EL (cell line): ENCODE measurements around the gene ZSWIM5.
"Not testable (repeated sequence)": the region's sequence is repeated elsewhere in the genome, so short reads cannot be mapped to it uniquely, and the experiment has no call there.

Experiments
- DNase-seq: peaks from one replicate; pipeline ENCODE4 v3.0.0-alpha.2; 2016

The ZSWIM5 gene

DNA sequence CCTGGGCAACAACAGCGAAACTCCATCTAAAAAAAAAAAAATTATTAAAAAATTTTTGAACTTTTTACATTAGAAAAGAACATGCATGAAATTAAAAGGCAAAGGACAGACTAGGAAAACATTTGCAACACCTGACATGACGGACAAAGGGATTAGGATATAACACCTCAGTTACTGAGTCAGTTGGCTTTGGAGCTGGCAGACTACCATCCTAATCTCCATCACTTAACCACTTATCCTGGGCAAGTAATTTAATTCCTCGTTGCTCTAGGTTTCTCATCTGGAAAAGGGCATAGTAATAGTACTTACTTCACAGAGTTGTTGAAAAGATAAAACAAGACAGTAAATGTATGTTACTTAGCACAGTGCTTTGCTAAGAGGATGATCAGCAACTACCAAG is 207.2 kb downstream of the ZSWIM5 start:
- DNase-seq, result no peak

DNA sequence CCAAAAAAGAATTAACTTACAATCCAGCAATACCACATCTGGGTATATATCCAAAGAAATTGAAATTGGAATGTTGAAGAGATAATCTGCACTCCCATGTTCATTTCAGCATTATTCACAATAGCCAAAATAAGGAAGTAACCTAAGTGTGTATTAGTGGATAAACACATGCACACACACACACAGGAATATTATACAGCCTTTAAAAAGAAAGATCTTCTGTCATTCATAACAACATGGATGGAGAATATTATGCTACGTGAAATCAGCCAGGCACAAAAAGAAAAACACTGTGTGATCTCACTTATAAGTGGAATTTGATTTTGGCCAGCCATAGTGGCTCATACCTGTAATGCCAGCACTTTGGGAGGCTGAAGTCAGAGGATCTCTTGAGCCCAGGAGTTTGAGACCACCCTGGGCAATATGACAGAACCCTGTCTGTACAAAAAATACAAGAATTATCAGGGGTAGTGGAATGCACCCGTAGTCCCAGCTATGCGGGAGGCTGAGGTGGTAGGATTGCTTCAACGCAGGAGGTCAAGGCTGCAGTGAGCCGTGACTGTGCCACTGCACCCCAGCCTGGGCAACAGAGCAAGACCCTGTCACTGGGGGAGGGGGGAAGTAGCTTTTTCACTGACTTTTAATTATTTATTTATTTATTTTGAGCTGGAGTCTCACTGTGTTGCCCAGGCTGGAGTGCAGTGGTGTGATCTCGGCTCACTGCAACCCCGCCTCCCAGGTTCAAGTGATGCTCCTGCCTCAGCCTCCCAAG is 210.8 kb downstream of the ZSWIM5 start:
- DNase-seq, result no peak

DNA sequence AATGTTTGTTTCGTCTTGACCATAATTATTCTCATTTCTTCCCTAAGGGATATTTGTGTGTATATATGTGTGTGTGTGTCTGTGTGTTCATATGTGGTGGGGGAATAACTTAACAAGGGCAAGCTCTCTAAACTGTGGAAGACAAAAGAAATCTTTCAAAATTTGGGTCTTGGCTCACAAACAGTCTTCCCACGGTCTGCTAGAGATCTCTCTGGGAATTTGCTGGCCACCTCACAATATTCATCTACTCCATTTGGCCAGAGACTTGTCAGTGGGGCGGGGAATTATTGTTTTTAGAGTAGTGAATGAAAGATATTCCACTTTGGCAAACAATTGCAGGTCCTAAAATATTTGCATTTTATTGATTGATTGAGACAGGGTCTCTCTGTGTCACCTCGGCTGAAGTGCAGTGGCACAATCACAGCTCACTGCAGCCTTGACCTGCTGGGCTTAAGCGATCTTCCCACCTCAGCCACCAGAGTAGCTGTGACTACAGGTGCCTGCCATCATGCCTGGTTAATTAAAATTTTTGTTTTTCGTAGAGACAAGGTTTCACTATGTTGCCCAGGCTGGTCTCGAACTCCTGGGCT is 212.0 kb downstream of the ZSWIM5 start:
- DNase-seq, result no peak

DNA sequence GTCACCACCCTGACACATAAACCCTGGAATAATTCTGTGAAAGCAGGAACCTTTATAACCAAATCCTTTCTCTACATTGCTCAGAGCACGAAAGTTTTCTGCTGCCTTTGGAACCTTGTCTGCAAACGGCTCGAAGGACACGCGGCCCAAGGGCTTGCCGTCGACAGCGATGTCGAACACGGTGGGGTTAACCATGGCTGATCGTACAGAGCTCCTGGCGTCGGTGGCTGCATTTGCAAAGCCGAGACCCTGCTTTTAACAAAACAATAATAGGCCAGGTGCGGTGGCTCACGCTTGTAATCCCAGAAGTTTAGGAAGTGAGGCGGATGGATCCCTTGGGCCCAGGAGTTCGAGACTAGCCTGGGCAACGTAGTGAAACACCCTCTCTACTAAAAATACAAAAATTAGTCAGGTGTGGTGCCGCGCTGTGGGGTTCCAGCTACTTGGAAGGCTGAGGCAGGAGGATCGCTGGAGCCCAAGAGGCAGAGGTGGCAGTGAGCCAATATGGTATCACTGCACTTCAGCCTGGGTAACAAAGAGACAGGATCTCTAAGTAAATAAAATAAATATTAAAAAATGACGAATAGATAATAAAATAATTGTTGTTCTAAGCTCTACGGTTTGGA is 217.8 kb downstream of the ZSWIM5 start:
- no peak for DNase-seq

DNA sequence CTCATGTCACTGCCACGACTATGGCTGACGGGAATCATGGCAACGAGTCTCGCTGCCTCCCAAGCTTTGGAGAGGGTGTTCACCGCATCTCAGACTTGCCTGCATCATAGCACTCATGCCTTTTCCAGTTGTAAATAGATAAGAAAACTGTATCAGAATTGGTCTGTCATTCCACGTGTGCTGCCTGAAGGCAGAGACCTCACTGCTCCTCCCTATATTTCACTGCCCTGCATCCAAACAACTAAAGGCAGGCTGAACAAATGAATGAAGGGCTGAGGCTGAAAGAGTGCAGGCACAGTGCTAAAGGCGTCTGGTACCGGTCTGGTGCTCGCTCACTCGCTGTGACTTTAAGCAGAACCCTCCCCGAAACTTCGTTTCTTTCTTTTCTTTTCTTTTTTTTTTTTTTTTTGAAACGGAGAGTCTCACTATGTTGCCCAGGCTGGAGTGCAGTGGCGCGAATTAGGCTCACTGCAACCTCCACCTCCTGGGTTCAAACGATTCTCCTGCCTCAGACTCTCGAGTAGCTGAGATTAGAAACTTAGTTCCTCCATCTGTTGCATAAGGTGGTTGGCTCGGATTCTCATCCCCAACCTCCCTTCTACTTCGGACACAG is 220.6 kb downstream of the ZSWIM5 start:
- DNase-seq, result peak; percentile 11

DNA sequence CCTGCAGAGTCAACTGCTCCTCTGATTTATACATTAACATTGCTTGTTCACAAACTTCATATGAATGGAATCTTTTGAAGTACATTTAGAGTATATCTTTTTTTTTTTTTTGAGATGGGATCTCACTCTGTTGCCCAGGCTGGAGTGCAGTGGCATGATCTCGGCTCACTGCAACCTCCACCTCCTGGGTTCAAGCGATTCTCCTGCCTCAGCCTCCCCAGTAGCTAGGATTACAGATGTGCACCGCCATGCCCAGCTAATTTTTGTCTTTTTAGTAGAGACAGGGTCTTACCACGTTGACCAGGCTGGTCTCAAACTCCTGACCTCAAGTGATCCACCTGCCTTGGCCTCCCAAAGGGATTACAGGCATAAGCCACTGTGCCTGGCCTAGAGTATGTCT is 229.0 kb downstream of the ZSWIM5 start:
- DNase-seq, result not testable (repeated sequence)

DNA sequence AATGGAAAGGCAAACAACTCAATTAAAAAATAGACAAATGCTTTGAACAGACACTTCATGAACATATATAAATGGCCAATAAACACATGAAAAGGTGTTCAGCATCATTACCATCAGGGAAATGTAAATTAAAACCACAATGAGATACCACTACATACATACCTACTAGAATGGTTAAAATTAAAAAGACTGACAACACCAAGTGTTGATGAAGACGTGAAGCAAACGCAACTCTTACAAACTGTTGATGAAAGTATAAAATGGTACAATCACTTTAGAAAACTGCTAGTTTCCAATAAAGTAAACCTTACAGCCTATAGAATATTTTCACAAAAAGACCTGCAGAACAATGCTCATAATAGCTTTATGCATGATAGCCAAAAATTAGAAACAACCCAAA is 230.2 kb downstream of the ZSWIM5 start:
- DNase-seq, result no peak

DNA sequence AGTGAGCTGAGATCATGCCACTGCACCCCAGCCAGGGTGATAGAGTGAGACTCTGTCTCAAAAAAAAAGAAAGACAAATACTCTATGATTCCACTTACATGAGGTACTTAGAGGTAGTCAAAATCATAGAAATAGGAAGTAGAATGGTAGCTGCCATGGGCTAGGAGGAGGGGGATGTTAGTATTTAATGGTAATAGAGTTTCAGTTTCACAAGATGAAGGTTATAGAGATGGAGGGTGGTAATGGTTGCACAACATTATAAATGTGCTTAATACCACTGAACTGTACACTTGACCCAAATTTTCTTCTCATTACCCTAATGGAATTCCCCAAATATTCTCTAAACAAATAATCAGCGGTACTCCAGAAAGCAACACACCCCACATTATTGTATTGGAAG is 232.8 kb downstream of the ZSWIM5 start:
- no peak for DNase-seq

DNA sequence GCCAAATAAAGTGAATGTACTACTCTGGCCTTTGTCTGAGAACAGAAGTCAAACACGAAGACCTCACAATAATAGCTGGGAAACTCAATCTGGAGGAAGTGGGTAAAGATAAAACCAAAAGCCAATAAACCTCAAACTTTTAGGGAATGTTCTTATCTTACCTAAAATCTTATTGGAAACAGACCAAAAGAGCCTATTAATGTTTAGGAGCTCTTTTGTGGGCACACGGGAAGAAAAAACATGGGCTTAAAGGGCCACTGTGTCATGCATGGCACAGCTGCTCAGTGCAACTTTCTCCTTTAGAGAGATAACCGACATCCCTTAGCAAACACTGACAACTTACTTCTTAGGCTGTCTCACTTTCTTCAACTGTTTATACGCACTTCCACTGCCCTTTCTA is 236.1 kb downstream of the ZSWIM5 start:
- DNase-seq, result peak; percentile 79
